ENCODE measurements around the gene C14orf180.

- TF ChIP-seq, protein P1, sequence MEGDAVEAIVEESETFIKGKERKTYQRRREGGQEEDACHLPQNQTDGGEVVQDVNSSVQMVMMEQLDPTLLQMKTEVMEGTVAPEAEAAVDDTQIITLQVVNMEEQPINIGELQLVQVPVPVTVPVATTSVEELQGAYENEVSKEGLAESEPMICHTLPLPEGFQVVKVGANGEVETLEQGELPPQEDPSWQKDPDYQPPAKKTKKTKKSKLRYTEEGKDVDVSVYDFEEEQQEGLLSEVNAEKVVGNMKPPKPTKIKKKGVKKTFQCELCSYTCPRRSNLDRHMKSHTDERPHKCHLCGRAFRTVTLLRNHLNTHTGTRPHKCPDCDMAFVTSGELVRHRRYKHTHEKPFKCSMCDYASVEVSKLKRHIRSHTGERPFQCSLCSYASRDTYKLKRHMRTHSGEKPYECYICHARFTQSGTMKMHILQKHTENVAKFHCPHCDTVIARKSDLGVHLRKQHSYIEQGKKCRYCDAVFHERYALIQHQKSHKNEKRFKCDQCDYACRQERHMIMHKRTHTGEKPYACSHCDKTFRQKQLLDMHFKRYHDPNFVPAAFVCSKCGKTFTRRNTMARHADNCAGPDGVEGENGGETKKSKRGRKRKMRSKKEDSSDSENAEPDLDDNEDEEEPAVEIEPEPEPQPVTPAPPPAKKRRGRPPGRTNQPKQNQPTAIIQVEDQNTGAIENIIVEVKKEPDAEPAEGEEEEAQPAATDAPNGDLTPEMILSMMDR (IDR thresholded peaks at IDR 0.05), result no peak
- no peak for TF ChIP-seq POLR2A (IDR thresholded peaks at IDR 0.05)
These were observed 16.9 kb downstream of the C14orf180 start for GRCh38 chr14:104596451-104596918.
